ENCODE results near the gene BMPER.

GRCh38 chr7:33937871-33938270 lies 32.5 kb downstream of the BMPER start:
- no peak for TF ChIP-seq POLR2A (IDR thresholded peaks at IDR 0.05)
- no peak for TF ChIP-seq CTCF (IDR thresholded peaks at IDR 0.05)
- no peak for TF ChIP-seq EP300 (IDR thresholded peaks at IDR 0.05)
